ENCODE data around the gene ZNF567. TPM values are rescaled to one million over a fixed set of nuclear protein-coding genes. Genes with fewer than 3 reads are reported as not detected.
A peak's percentile ranks its signal among the peaks of the same experiment; 100 is the strongest.

Gene ZNF567
- 4.2 and 8.2 TPM in 2 replicates for total RNA-seq

GRCh38 chr19:36687214-36688056 lies at the start of gene ZNF567:
ZNF567 (plus strand) TSS chr19:36687612; CDS start chr19:36694868, 7,256 bp downstream.
- peak; percentile 94 for DNase-seq (ENCODE audit: low read depth)
- TF ChIP-seq CTCF (IDR thresholded peaks at IDR 0.05; ENCODE audit: insufficient read depth, low read depth, low read length) = no peak
- H3K4me3 ChIP-seq (ENCODE audit: low read depth, low read length) = peak within 1 kb of the TSS; percentile 84

GRCh38 chr19:36638862-36639510 lies 48.4 kb upstream of the ZNF567 start:
- no peak for TF ChIP-seq CTCF (IDR thresholded peaks at IDR 0.05; ENCODE audit: insufficient read depth, low read depth, low read length)
- DNase-seq (ENCODE audit: low read depth) = peak; percentile 2

GRCh38 chr19:36646746-36647145 lies 40.7 kb upstream of the ZNF567 start:
- no peak overlapping the region for H3K4me3 ChIP-seq (ENCODE audit: low read depth, low read length)
- no peak for DNase-seq (ENCODE audit: low read depth)
- TF ChIP-seq CTCF (IDR thresholded peaks at IDR 0.05; ENCODE audit: insufficient read depth, low read depth, low read length) = no peak

More at GRCh38 chr19:36638862-36639510, 48.4 kb upstream of the ZNF567 start:
- no peak overlapping the region for H3K4me3 ChIP-seq (ENCODE audit: low read depth, low read length)

GRCh38 chr19:36652958-36653357 lies 34.5 kb upstream of the ZNF567 start:
- no peak for DNase-seq (ENCODE audit: low read depth)
- no peak overlapping the region for H3K4me3 ChIP-seq (ENCODE audit: low read depth, low read length)
- no peak for TF ChIP-seq CTCF (IDR thresholded peaks at IDR 0.05; ENCODE audit: insufficient read depth, low read depth, low read length)

GRCh38 chr19:36665832-36666231 lies 21.6 kb upstream of the ZNF567 start:
- peak overlapping the region; percentile 98 for H3K4me3 ChIP-seq (ENCODE audit: low read depth, low read length)
- TF ChIP-seq CTCF (IDR thresholded peaks at IDR 0.05; ENCODE audit: insufficient read depth, low read depth, low read length) = no peak

GRCh38 chr19:36668646-36669045 lies 18.8 kb upstream of the ZNF567 start:
- DNase-seq (ENCODE audit: low read depth) = no peak
- TF ChIP-seq CTCF (IDR thresholded peaks at IDR 0.05; ENCODE audit: insufficient read depth, low read depth, low read length) = no peak
- H3K4me3 ChIP-seq (ENCODE audit: low read depth, low read length) = no peak overlapping the region

More at GRCh38 chr19:36665832-36666231, 21.6 kb upstream of the ZNF567 start:
- DNase-seq (ENCODE audit: low read depth) = no peak
